H54 (cell line): ENCODE data around the gene PHF20.
A peak's percentile ranks its signal among the peaks of the same experiment; 100 is the strongest.
"Not testable (repeated sequence)": the region's sequence is repeated elsewhere in the genome, so short reads cannot be mapped to it uniquely, and the experiment has no call there.

ENCODE experiments used
- DNase-seq: peaks from one replicate; pipeline ENCODE4 v3.0.0; 2011; ENCODE audit warnings: low spot score, mixed read lengths; ENCODE audit not compliant: insufficient read length
- FAIRE-seq: peaks from 3 replicates; lab custom pipeline; 2011; peaks lifted over from hg19 to GRCh38; lab: Jason Lieb, UNC
- POLR2A ChIP-seq: IDR thresholded peaks from 2 replicates; pipeline ENCODE4 v1.6.1; 2011; ENCODE audit warnings: low read depth, mild to moderate bottlenecking, low read length

The PHF20 gene

GRCh38 chr20:35771689-35772562, at the start of gene PHF20:
Gene PHF20, plus strand, starts transcription at chr20:35772015. Its CDS starts 29,508 bp downstream, at chr20:35801523.
- TF ChIP-seq POLR2A: peak; percentile 86
- no peak for FAIRE-seq
- DNase-seq: peak; percentile 89

GRCh38 chr20:35723275-35723639, 48.6 kb upstream of the PHF20 start:
- FAIRE-seq, DNase-seq: not testable (repeated sequence)

GRCh38 chr20:35723652-35724320, 48.0 kb upstream of the PHF20 start:
- not testable (repeated sequence) for DNase-seq, FAIRE-seq

- TF ChIP-seq POLR2A: no peak
- DNase-seq (no peak), FAIRE-seq (no peak)
Measured at GRCh38 chr20:35724321-35725230, 47.2 kb upstream of the PHF20 start.

- no peak for TF ChIP-seq POLR2A
- FAIRE-seq (no peak), DNase-seq (no peak)
Measured at GRCh38 chr20:35726842-35727711, 44.7 kb upstream of the PHF20 start.

- FAIRE-seq (no peak), DNase-seq (no peak)
- TF ChIP-seq POLR2A: no peak
Measured at GRCh38 chr20:35729283-35729807, 42.5 kb upstream of the PHF20 start.

- no peak for DNase-seq
- no peak for FAIRE-seq
- TF ChIP-seq POLR2A: no peak
Measured at GRCh38 chr20:35729836-35730582, 41.8 kb upstream of the PHF20 start.

- no peak for TF ChIP-seq POLR2A
- FAIRE-seq: no peak
- DNase-seq: no peak
Measured at GRCh38 chr20:35730583-35731468, 41.0 kb upstream of the PHF20 start.

- no peak for TF ChIP-seq POLR2A
- FAIRE-seq (no peak), DNase-seq (no peak)
Measured at GRCh38 chr20:35731469-35731788, 40.4 kb upstream of the PHF20 start.

- no peak for TF ChIP-seq POLR2A
- DNase-seq: no peak
- no peak for FAIRE-seq
Measured at GRCh38 chr20:35731862-35732643, 39.8 kb upstream of the PHF20 start.

- no peak for DNase-seq
- TF ChIP-seq POLR2A: no peak
- no peak for FAIRE-seq
Measured at GRCh38 chr20:35732644-35732982, 39.2 kb upstream of the PHF20 start.
